ENCODE results near the gene KIAA0513. TPM values are rescaled to one million over a fixed set of nuclear protein-coding genes. Genes with fewer than 3 reads are reported as not detected.

KIAA0513 gene
- total and polyA plus RNA-seq, 2 of the 13 experiments (the other 11 are each of a cell fraction or from before 2014, with no cell fraction given) = 1.8 TPM

GRCh38 chr16:85056211-85056748, 28.7 kb downstream of the KIAA0513 start (continued):
- no peak for TF ChIP-seq PAWR (CRISPR knock-in tag; IDR thresholded peaks at IDR 0.05; ENCODE audit: borderline replicate concordance)
- TF ChIP-seq ZNF296 (CRISPR knock-in tag; conservative IDR thresholded peaks at IDR 0.05) = no peak
- TF ChIP-seq BCL3 (CRISPR knock-in tag; IDR thresholded peaks at IDR 0.05) = 0 out of 2 replicates have a peak, but pooled peaks have one; percentile 5
- TF ChIP-seq AKAP8 (CRISPR knock-in tag; IDR thresholded peaks at IDR 0.05) = no peak
- no peak for TF ChIP-seq DBP (CRISPR knock-in tag; IDR thresholded peaks at IDR 0.05; ENCODE audit: not compliant biosample characterization)
- no peak for TF ChIP-seq DPF2 (CRISPR knock-in tag; IDR thresholded peaks at IDR 0.05; ENCODE audit: borderline replicate concordance, low read depth)
- 0 out of 2 replicates have a peak, but pooled peaks have one; percentile 5 for TF ChIP-seq RARG (CRISPR knock-in tag; IDR thresholded peaks at IDR 0.05; ENCODE audit: low read depth)
- TF ChIP-seq ZNF772 (CRISPR knock-in tag; IDR thresholded peaks at IDR 0.05) = 0 out of 2 replicates have a peak, but pooled peaks have one; percentile 12
- peak; percentile 11; the same call in 1 of the 2 replicates for TF ChIP-seq ZNF790 (CRISPR knock-in tag; IDR thresholded peaks at IDR 0.05; ENCODE audit: borderline replicate concordance)
- TF ChIP-seq ZNF558 (CRISPR knock-in tag; IDR thresholded peaks at IDR 0.05; ENCODE audit: borderline replicate concordance) = 0 out of 2 replicates have a peak, but pooled peaks have one; percentile 7
- no peak for TF ChIP-seq PHF21A (CRISPR knock-in tag; IDR thresholded peaks at IDR 0.05)
- TF ChIP-seq LRRFIP1 (CRISPR knock-in tag; conservative IDR thresholded peaks at IDR 0.05) = no peak
- peak; percentile 32; the same call in 1 of the 2 replicates for TF ChIP-seq ZFP36L1 (CRISPR knock-in tag; IDR thresholded peaks at IDR 0.05)
- no peak for TF ChIP-seq HNRNPL (IDR thresholded peaks at IDR 0.05; ENCODE audit: low read depth, low read length)
- TF ChIP-seq ZNF687 (CRISPR knock-in tag; IDR thresholded peaks at IDR 0.05) = peak; percentile 82
- TF ChIP-seq NFKB2 (CRISPR knock-in tag; IDR thresholded peaks at IDR 0.05; ENCODE audit: borderline replicate concordance) = no peak
- no peak for TF ChIP-seq ATAD3A (CRISPR knock-in tag; IDR thresholded peaks at IDR 0.05)
- TF ChIP-seq ZNF598 (CRISPR knock-in tag; IDR thresholded peaks at IDR 0.05; ENCODE audit: borderline replicate concordance) = no peak
- no peak for TF ChIP-seq HOXA3 (CRISPR knock-in tag; IDR thresholded peaks at IDR 0.05)
- no peak for TF ChIP-seq GATAD1 (CRISPR knock-in tag; IDR thresholded peaks at IDR 0.05)
- TF ChIP-seq ATF7-NPFF (CRISPR knock-in tag; IDR thresholded peaks at IDR 0.05; ENCODE audit: low read depth) = no peak
- no peak; the same call in 1 of the 2 replicates for TF ChIP-seq CENPT (CRISPR knock-in tag; IDR thresholded peaks at IDR 0.05; ENCODE audit: low read depth)

Measured in HepG2 (cell line).